Urinary bladder (tissue), 4 donors: ENCODE measurements around the gene RPTOR. TPM values are rescaled to one million over a fixed set of nuclear protein-coding genes. Genes with fewer than 3 reads are reported as not detected.
"Not testable (repeated sequence)": the region's sequence is repeated elsewhere in the genome, so short reads cannot be mapped to it uniquely, and the experiment has no call there.

Source experiments
- DNase-seq: peaks from one replicate; pipeline ENCODE4 v3.0.0-alpha.2; 2015; ENCODE audit errors: extremely low spot score
- H3K27ac ChIP-seq: one replicate; pipeline ENCODE4 v1.5.1; 2013; ENCODE audit warnings: low read depth, mild to moderate bottlenecking, moderate library complexity
- H3K36me3 ChIP-seq: one replicate; pipeline ENCODE4 v1.6.1; 2013; ENCODE audit warnings: mild to moderate bottlenecking, moderate library complexity; ENCODE audit not compliant: insufficient read depth
- H3K4me1 ChIP-seq: one replicate; pipeline ENCODE4 v1.6.1; 2013; ENCODE audit warnings: mild to moderate bottlenecking, moderate library complexity; ENCODE audit not compliant: insufficient read depth
- H3K4me3 ChIP-seq: one replicate; pipeline ENCODE4 v1.5.1; 2013; ENCODE audit warnings: low read depth, low read length
- whole genome bisulfite sequencing: extraction: QIAGEN DNeasy Blood & Tissue Kit; methylation state at CpG from one replicate; pipeline ENCODE4 v1.1.7; 2013; 5-methylcytosine and 5-hydroxymethylcytosine counted together
- polyA plus RNA-seq: library from polyadenylated mRNA; stranded (reverse); fragments of 200-250 nt; gene quantifications from one replicate; pipeline ENCODE4 v1.2.3, GENCODE V29; 2013
- total RNA-seq: library from RNA; depleted of rRNA; stranded (reverse); fragments of >200 nt; gene quantifications from one replicate; pipeline ENCODE4 v1.2.3, GENCODE V29; 2014
- donor health status: healthy with polysubstance abuse.
- donor health status: healthy.

Gene RPTOR
- total and polyA plus RNA-seq, 2 donors = 23.5 to 54.1 TPM

GRCh38 chr17:80612997-80613731, 68.5 kb downstream of the RPTOR start:
- Histone ChIP-seq H3K36me3 (no peaks in the 10 kb centered on the region), H3K27ac (no peak overlapping the region), H3K4me3 (no peak overlapping the region), H3K4me1 (no peaks in the 10 kb centered on the region)
- DNase-seq = no peak
- 94% methylated on average over 15 of the region's 15 CpGs for WGBS

GRCh38 chr17:80613732-80614071, 69.1 kb downstream of the RPTOR start:
- Histone ChIP-seq H3K27ac (no peak overlapping the region), H3K4me3 (no peak overlapping the region), H3K36me3 (no peaks in the 10 kb centered on the region), H3K4me1 (no peaks in the 10 kb centered on the region)
- 97% methylated on average over 12 of the region's 12 CpGs for WGBS
- no peak for DNase-seq

- Histone ChIP-seq H3K4me3 (no peak overlapping the region), H3K36me3 (no peaks in the 10 kb centered on the region), H3K4me1 (no peaks in the 10 kb centered on the region), H3K27ac (no peak overlapping the region)
- DNase-seq = no peak
- 89% methylated on average over 12 of the region's 12 CpGs for WGBS
Measured at GRCh38 chr17:80614332-80615047, 69.9 kb downstream of the RPTOR start.

GRCh38 chr17:80615376-80615775, 70.7 kb downstream of the RPTOR start:
- no peak for DNase-seq
- no peak overlapping the region for H3K4me3 ChIP-seq
- 92% methylated on average over 4 of the region's 4 CpGs for WGBS
- no peaks in the 10 kb centered on the region for H3K4me1 ChIP-seq
- no peaks in the 10 kb centered on the region for H3K36me3 ChIP-seq
- H3K27ac ChIP-seq = no peak overlapping the region

GRCh38 chr17:80616705-80617104, 72.1 kb downstream of the RPTOR start:
- WGBS = 94% methylated on average over 6 of the region's 6 CpGs
- Histone ChIP-seq H3K4me1 (no peaks in the 10 kb centered on the region), H3K4me3 (no peak overlapping the region)

GRCh38 chr17:80618304-80618703, 73.7 kb downstream of the RPTOR start:
- Histone ChIP-seq H3K27ac (no peak overlapping the region), H3K4me3 (no peak overlapping the region), H3K36me3 (no peaks in the 10 kb centered on the region), H3K4me1 (no peaks in the 10 kb centered on the region)
- WGBS = 92% methylated on average over 9 of the region's 9 CpGs
- DNase-seq = no peak

More at GRCh38 chr17:80616705-80617104, 72.1 kb downstream of the RPTOR start:
- Histone ChIP-seq H3K36me3 (no peaks in the 10 kb centered on the region), H3K27ac (no peak overlapping the region)
- DNase-seq = no peak

GRCh38 chr17:80619535-80620235, 75.0 kb downstream of the RPTOR start:
- H3K4me1 ChIP-seq = no peaks in the 10 kb centered on the region
- no peak for DNase-seq
- H3K4me3 ChIP-seq = no peak overlapping the region
- H3K27ac ChIP-seq = no peak overlapping the region
- no peaks in the 10 kb centered on the region for H3K36me3 ChIP-seq
- 86% methylated on average over 9 of the region's 9 CpGs for WGBS

- DNase-seq = no peak
- 84% methylated on average over 25 of the region's 25 CpGs for WGBS
- H3K4me1 ChIP-seq = no peaks in the 10 kb centered on the region
Measured at GRCh38 chr17:80621335-80621996, 76.8 kb downstream of the RPTOR start.

GRCh38 chr17:80621997-80622357, 77.3 kb downstream of the RPTOR start:
- 51% methylated on average over 3 of the region's 3 CpGs for whole genome bisulfite sequencing
- H3K27ac ChIP-seq = no peak overlapping the region

More at GRCh38 chr17:80621335-80621996, 76.8 kb downstream of the RPTOR start:
- H3K27ac ChIP-seq = no peak overlapping the region
- no peak overlapping the region for H3K4me3 ChIP-seq
- H3K36me3 ChIP-seq = no peaks in the 10 kb centered on the region

GRCh38 chr17:80624864-80625263, 80.2 kb downstream of the RPTOR start:
- DNase-seq = no peak
- 93% methylated on average over 14 of the region's 14 CpGs for WGBS
- H3K27ac ChIP-seq = no peak overlapping the region
- H3K36me3 ChIP-seq = no peaks in the 10 kb centered on the region
- H3K4me3 ChIP-seq = no peak overlapping the region
- H3K4me1 ChIP-seq = no peaks in the 10 kb centered on the region

More at GRCh38 chr17:80621997-80622357, 77.3 kb downstream of the RPTOR start:
- no peak overlapping the region for H3K4me3 ChIP-seq
- no peak for DNase-seq
- no peaks in the 10 kb centered on the region for H3K36me3 ChIP-seq
- H3K4me1 ChIP-seq = no peaks in the 10 kb centered on the region

- WGBS = 91% methylated on average over 14 of the region's 14 CpGs
- no peak overlapping the region for H3K27ac ChIP-seq
Measured at GRCh38 chr17:80625627-80626026, 81.0 kb downstream of the RPTOR start.

GRCh38 chr17:80628881-80629280, 84.2 kb downstream of the RPTOR start:
- not testable (repeated sequence) for DNase-seq, H3K36me3 ChIP-seq, H3K4me1 ChIP-seq, H3K27ac ChIP-seq, H3K4me3 ChIP-seq
- WGBS = 92% methylated on average over 7 of the region's 7 CpGs

More at GRCh38 chr17:80625627-80626026, 81.0 kb downstream of the RPTOR start:
- H3K36me3 ChIP-seq = no peaks in the 10 kb centered on the region
- no peak overlapping the region for H3K4me3 ChIP-seq
- DNase-seq = no peak
- H3K4me1 ChIP-seq = no peaks in the 10 kb centered on the region

GRCh38 chr17:80629298-80630028, 84.8 kb downstream of the RPTOR start:
- H3K4me1 ChIP-seq = no peaks in the 10 kb centered on the region
- H3K36me3 ChIP-seq = no peaks in the 10 kb centered on the region
- 90% methylated on average over 13 of the region's 13 CpGs for WGBS
- H3K27ac ChIP-seq = no peak overlapping the region
- H3K4me3 ChIP-seq = no peak overlapping the region
- no peak for DNase-seq
